CD4-positive, alpha-beta memory T cell (primary cell): ENCODE data around the gene CUTC. TPM values are rescaled to one million over a fixed set of nuclear protein-coding genes. Genes with fewer than 3 reads are reported as not detected.

Experiments
- CTCF ChIA-PET: fragments of 350-600 bp; sonication (Branson Sonifier 250); formaldehyde crosslinking; loops from one replicate; lab custom pipeline; 2021; ENCODE audit warnings: inconsistent platforms; ENCODE audit not compliant: partially characterized antibody; lab: Charles Lee
- POLR2A ChIA-PET: fragments of 350-600 bp; sonication (Branson Sonifier 250); formaldehyde crosslinking; loops from one replicate; lab custom pipeline; 2021; ENCODE audit not compliant: partially characterized antibody; lab: Charles Lee
- DNase-seq, 5 donors: peaks; one replicate each; pipeline versions ENCODE4 v3.0.0 to v3.0.0-alpha.2; 2020 to 2022; ENCODE audit warnings: mixed read lengths in 1 of 5
- H3K27ac ChIP-seq: one replicate; pipeline ENCODE4 v1.7.0; 2013; ENCODE audit warnings: low read depth, low read length
- H3K27me3 ChIP-seq: 2 replicates; pipeline ENCODE4 v1.7.0; 2013; ENCODE audit warnings: mild to moderate bottlenecking, low read length, moderate library complexity; ENCODE audit not compliant: insufficient read depth
- H3K36me3 ChIP-seq: 2 replicates; pipeline ENCODE4 v1.7.0; 2013; ENCODE audit warnings: mild to moderate bottlenecking, low read length, moderate library complexity; ENCODE audit not compliant: insufficient read depth
- H3K4me1 ChIP-seq: 2 replicates; pipeline ENCODE4 v1.7.0; 2013; ENCODE audit warnings: mild to moderate bottlenecking, low read length, moderate library complexity; ENCODE audit not compliant: insufficient read depth
- H3K4me3 ChIP-seq, 2 donors: one replicate each; pipeline ENCODE4 v1.7.0; 2013; ENCODE audit warnings: low read length in 2 of 2, mild to moderate bottlenecking in 1 of 2
- H3K9me3 ChIP-seq, 2 donors: one replicate each; pipeline ENCODE4 v1.7.0; 2013; ENCODE audit warnings: low read length in 2 of 2, control low read depth in 1 of 2; ENCODE audit not compliant: control insufficient read depth in 1 of 2
- H3K27ac Mint-ChIP-seq, 7 donors: one replicate each; pipeline ENCODE4 v1.8.0; 2020 to 2021; ENCODE audit warnings: mixed read lengths in 7 of 7, mild to moderate bottlenecking in 6 of 7, inconsistent platforms in 3 of 7, moderate library complexity in 3 of 7
- H3K27me3 Mint-ChIP-seq, 2 donors: one replicate each; pipeline ENCODE4 v1.8.0; 2020 to 2021; ENCODE audit warnings: mixed read lengths in 2 of 2
- H3K36me3 Mint-ChIP-seq, 2 donors: one replicate each; pipeline ENCODE4 v1.8.0; 2020 to 2021; ENCODE audit warnings: mixed read lengths in 2 of 2, inconsistent platforms in 1 of 2, mild to moderate bottlenecking in 1 of 2
- H3K4me1 Mint-ChIP-seq, 4 donors: one replicate each; pipeline ENCODE4 v1.8.0; 2020 to 2021; ENCODE audit warnings: mixed read lengths in 4 of 4, mild to moderate bottlenecking in 1 of 4
- H3K4me3 Mint-ChIP-seq, 8 donors: one replicate each; pipeline ENCODE4 v1.8.0; 2020 to 2021; ENCODE audit warnings: mixed read lengths in 8 of 8, mild to moderate bottlenecking in 7 of 8, moderate library complexity in 6 of 8, inconsistent platforms in 3 of 8
- H3K9me3 Mint-ChIP-seq, 8 donors: one replicate each; pipeline ENCODE4 v1.8.0; 2020 to 2021; ENCODE audit warnings: mixed read lengths in 8 of 8, mild to moderate bottlenecking in 5 of 8, inconsistent platforms in 3 of 8, moderate library complexity in 1 of 8
- intact Hi-C: fragments of 100-400 bp; cut with micrococcal nuclease; formaldehyde crosslinking; loops from one replicate; pipeline ENCODE4 v1.15.1; 2023
- polyA plus RNA-seq, 2 donors: library from polyadenylated mRNA; unstranded; fragments of 300-500 nt; fragmentation: Illumina TruSeq; gene quantifications; one replicate each; pipeline ENCODE4 v1.2.3, GENCODE V29; 2021
- total RNA-seq, 2 experiments: library from RNA; stranded (reverse); gene quantifications; one replicate each; pipeline ENCODE4 v1.2.3, GENCODE V29; 2021

The CUTC gene
- total and polyA plus RNA-seq, 4 experiments from 2014 or later, result 29.8 to 88.8 (median 44.5) TPM

- POLR2A ChIA-PET, result no interaction called here
- Histone ChIP-seq H3K4me3 (no peak overlapping the region), H3K27me3 (no peaks in the 10 kb centered on the region), H3K27ac (no peak overlapping the region), H3K36me3 (peaks cover 58% of the 10 kb centered on the region), H3K9me3 (no peaks in the 10 kb centered on the region), H3K4me1 (no peaks in the 10 kb centered on the region)
- CTCF ChIA-PET, result no interaction called here
- Mint-ChIP-seq H3K27ac (no peak overlapping the region), H3K9me3 (peaks cover 0 to 8% (median 6%) of the 10 kb centered on the region in 8 donors), H3K4me1 (no peaks in the 10 kb centered on the region), H3K4me3 (no peak overlapping the region), H3K36me3 (peaks cover 82 to 85% of the 10 kb centered on the region in 2 donors), H3K27me3 (no peaks in the 10 kb centered on the region)
- no peak for DNase-seq
- intact Hi-C loops, result no loop called here
Observed at GRCh38 chr10:99758211-99758891, 26.3 kb downstream of the CUTC start.

GRCh38 chr10:99760321-99760720 is 28.3 kb downstream of the CUTC start:
- intact Hi-C loops, result no loop called here
- Mint-ChIP-seq H3K9me3 (peaks cover 0 to 10% (median 7%) of the 10 kb centered on the region in 8 donors), H3K27ac (no peak overlapping the region), H3K36me3 (peaks cover 68 to 69% of the 10 kb centered on the region in 2 donors), H3K4me3 (no peak overlapping the region), H3K4me1 (no peaks in the 10 kb centered on the region), H3K27me3 (no peaks in the 10 kb centered on the region)
- Histone ChIP-seq H3K36me3 (peaks cover 46% of the 10 kb centered on the region), H3K4me3 (no peak overlapping the region), H3K27me3 (no peaks in the 10 kb centered on the region), H3K9me3 (no peaks in the 10 kb centered on the region), H3K27ac (no peak overlapping the region), H3K4me1 (no peaks in the 10 kb centered on the region)
- POLR2A ChIA-PET, result no interaction called here
- CTCF ChIA-PET, result no interaction called here
- DNase-seq, result no peak

GRCh38 chr10:99761365-99761764 is 29.3 kb downstream of the CUTC start:
- Mint-ChIP-seq H3K36me3 (peaks cover 58 to 59% of the 10 kb centered on the region in 2 donors), H3K27ac (no peak overlapping the region), H3K9me3 (peaks cover 0 to 10% (median 8%) of the 10 kb centered on the region in 8 donors), H3K4me3 (no peak overlapping the region), H3K4me1 (no peaks in the 10 kb centered on the region), H3K27me3 (no peaks in the 10 kb centered on the region)
- Histone ChIP-seq H3K4me3 (no peak overlapping the region), H3K27ac (no peak overlapping the region), H3K27me3 (no peaks in the 10 kb centered on the region), H3K4me1 (no peaks in the 10 kb centered on the region), H3K36me3 (peaks cover 36% of the 10 kb centered on the region), H3K9me3 (no peaks in the 10 kb centered on the region)
- intact Hi-C loops, result no loop called here
- no peak for DNase-seq
- ChIA-PET POLR2A (no interaction called here), CTCF (no interaction called here)

GRCh38 chr10:99765672-99766301 is 33.8 kb downstream of the CUTC start:
- Histone ChIP-seq H3K4me3 (no peak overlapping the region), H3K27me3 (no peaks in the 10 kb centered on the region), H3K9me3 (no peaks in the 10 kb centered on the region), H3K4me1 (no peaks in the 10 kb centered on the region), H3K36me3 (peaks cover 4% of the 10 kb centered on the region), H3K27ac (no peak overlapping the region)
- H3K4me1 Mint-ChIP-seq, result no peaks in the 10 kb centered on the region
- H3K4me3 Mint-ChIP-seq, result no peak overlapping the region
- no peaks in the 10 kb centered on the region for H3K27me3 Mint-ChIP-seq
- POLR2A ChIA-PET, result no interaction called here
- CTCF ChIA-PET, result no interaction called here
- H3K27ac Mint-ChIP-seq, result no peak overlapping the region
- H3K36me3 Mint-ChIP-seq, result peaks cover 19 to 21% of the 10 kb centered on the region in 2 donors
- DNase-seq, result no peak
- H3K9me3 Mint-ChIP-seq, result peaks cover 0 to 16% (median 7%) of the 10 kb centered on the region in 8 donors
- intact Hi-C loops, result no loop called here

- H3K4me1 Mint-ChIP-seq, result no peaks in the 10 kb centered on the region
- peak in 2 of 5 donors; percentile 5 to 6 for DNase-seq
- H3K4me3 Mint-ChIP-seq, result no peak overlapping the region
Observed at GRCh38 chr10:99766302-99766681, 34.3 kb downstream of the CUTC start.

GRCh38 chr10:99767901-99768300 is 35.9 kb downstream of the CUTC start:
- Mint-ChIP-seq H3K9me3 (peaks cover 0 to 9% (median 3%) of the 10 kb centered on the region in 8 donors), H3K27ac (no peak overlapping the region), H3K27me3 (no peaks in the 10 kb centered on the region), H3K4me1 (no peaks in the 10 kb centered on the region), H3K4me3 (no peak overlapping the region), H3K36me3 (peaks cover 3 to 7% of the 10 kb centered on the region in 2 donors)
- no peak for DNase-seq
- Histone ChIP-seq H3K27me3 (no peaks in the 10 kb centered on the region), H3K36me3 (no peaks in the 10 kb centered on the region), H3K4me3 (no peak overlapping the region), H3K9me3 (no peaks in the 10 kb centered on the region), H3K4me1 (no peaks in the 10 kb centered on the region), H3K27ac (no peak overlapping the region)
- CTCF ChIA-PET, result no interaction called here
- POLR2A ChIA-PET, result no interaction called here
- intact Hi-C loops, result no loop called here

More at GRCh38 chr10:99766302-99766681, 34.3 kb downstream of the CUTC start:
- Mint-ChIP-seq H3K36me3 (peaks cover 15 to 18% of the 10 kb centered on the region in 2 donors), H3K9me3 (peaks cover 0 to 16% (median 7%) of the 10 kb centered on the region in 8 donors), H3K27ac (no peak overlapping the region), H3K27me3 (no peaks in the 10 kb centered on the region)
- Histone ChIP-seq H3K9me3 (no peaks in the 10 kb centered on the region), H3K27me3 (no peaks in the 10 kb centered on the region), H3K4me1 (no peaks in the 10 kb centered on the region), H3K27ac (no peak overlapping the region), H3K4me3 (no peak overlapping the region), H3K36me3 (peaks cover under 1% of the 10 kb centered on the region)
- ChIA-PET POLR2A (no interaction called here), CTCF (no interaction called here)
- intact Hi-C loops, result no loop called here

- Mint-ChIP-seq H3K9me3 (peaks cover 0 to 6% (median 2%) of the 10 kb centered on the region in 8 donors), H3K4me3 (no peak overlapping the region), H3K27me3 (no peaks in the 10 kb centered on the region), H3K4me1 (no peaks in the 10 kb centered on the region), H3K36me3 (peaks cover 0 to 4% of the 10 kb centered on the region in 2 donors), H3K27ac (no peak overlapping the region)
- Histone ChIP-seq H3K27ac (no peak overlapping the region), H3K9me3 (no peaks in the 10 kb centered on the region), H3K36me3 (no peaks in the 10 kb centered on the region), H3K27me3 (no peaks in the 10 kb centered on the region), H3K4me1 (no peaks in the 10 kb centered on the region), H3K4me3 (no peak overlapping the region)
- ChIA-PET POLR2A (no interaction called here), CTCF (interaction anchor here (1.4 kb wide), 1 partner anchor 20 kb away, joined by 3 read pairs; no protein-coding TSS in a partner anchor)
- no peak for DNase-seq
- intact Hi-C loops, result no loop called here
Observed at GRCh38 chr10:99768556-99768955, 36.5 kb downstream of the CUTC start.
